ENCODE results near the gene MMRN2. TPM values are rescaled to one million over a fixed set of nuclear protein-coding genes. Genes with fewer than 3 reads are reported as not detected.

MMRN2 gene
- total RNA-seq, 1 donor from 2014 or later = 53.1 TPM

GRCh38 chr10:86962136-86962980, 4.9 kb upstream of the MMRN2 start:
- Histone ChIP-seq H3K4me3 (no peak overlapping the region), H3K27me3 (ENCODE audit: low read depth) (no peaks in the 10 kb centered on the region), H3K27ac (no peak overlapping the region), H3K36me3 (no peaks in the 10 kb centered on the region), H3K9me3 (no peaks in the 10 kb centered on the region), H3K4me1 (peaks cover 49% of the 10 kb centered on the region)
- TF ChIP-seq, protein P1, sequence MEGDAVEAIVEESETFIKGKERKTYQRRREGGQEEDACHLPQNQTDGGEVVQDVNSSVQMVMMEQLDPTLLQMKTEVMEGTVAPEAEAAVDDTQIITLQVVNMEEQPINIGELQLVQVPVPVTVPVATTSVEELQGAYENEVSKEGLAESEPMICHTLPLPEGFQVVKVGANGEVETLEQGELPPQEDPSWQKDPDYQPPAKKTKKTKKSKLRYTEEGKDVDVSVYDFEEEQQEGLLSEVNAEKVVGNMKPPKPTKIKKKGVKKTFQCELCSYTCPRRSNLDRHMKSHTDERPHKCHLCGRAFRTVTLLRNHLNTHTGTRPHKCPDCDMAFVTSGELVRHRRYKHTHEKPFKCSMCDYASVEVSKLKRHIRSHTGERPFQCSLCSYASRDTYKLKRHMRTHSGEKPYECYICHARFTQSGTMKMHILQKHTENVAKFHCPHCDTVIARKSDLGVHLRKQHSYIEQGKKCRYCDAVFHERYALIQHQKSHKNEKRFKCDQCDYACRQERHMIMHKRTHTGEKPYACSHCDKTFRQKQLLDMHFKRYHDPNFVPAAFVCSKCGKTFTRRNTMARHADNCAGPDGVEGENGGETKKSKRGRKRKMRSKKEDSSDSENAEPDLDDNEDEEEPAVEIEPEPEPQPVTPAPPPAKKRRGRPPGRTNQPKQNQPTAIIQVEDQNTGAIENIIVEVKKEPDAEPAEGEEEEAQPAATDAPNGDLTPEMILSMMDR (IDR thresholded peaks at IDR 0.05) = no peak
- DNase-seq (no peak), ATAC-seq (no peak)
- intact Hi-C loops (cut with DNase I) = no loop called here

DNA sequence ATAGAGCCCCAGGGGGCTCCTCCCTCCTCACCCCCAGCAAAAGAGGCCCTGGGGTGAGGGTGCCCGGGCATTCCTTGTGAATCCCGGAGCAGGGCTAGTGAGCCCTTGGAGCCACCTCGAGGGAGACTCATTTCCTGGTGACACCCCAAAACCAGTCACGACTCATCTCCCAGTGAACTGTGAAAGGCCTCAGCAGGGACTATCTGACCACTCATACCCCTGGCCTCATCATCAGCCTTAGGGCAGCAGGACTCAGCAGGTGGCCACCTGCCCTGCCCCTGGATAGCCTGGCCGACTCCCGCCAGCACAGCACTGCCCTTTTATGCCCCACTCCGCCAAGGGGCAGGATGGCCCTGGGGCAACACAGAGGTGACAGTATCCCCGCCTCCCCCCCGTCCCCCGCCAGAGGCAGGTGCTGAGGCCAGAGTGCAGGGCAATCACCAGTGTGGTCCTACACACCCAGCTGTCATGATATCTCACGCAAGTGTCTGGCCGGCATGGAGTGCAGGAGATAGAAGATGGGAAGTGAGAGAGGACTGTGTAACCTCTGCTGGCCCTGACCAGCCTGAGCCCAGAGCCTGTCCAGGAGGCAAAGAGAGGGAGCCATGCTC, 4.2 kb upstream of the MMRN2 start:
- no peak overlapping the region for H3K4me3 ChIP-seq
- H3K27me3 ChIP-seq (ENCODE audit: low read depth) = no peaks in the 10 kb centered on the region
- peaks cover 43% of the 10 kb centered on the region for H3K4me1 ChIP-seq
- TF ChIP-seq, protein P1 (IDR thresholded peaks at IDR 0.05) = no peak
- no peak overlapping the region for H3K27ac ChIP-seq
- no peaks in the 10 kb centered on the region for H3K9me3 ChIP-seq
- DNase-seq (no peak), ATAC-seq (no peak)
- intact Hi-C loops (cut with DNase I) = no loop called here
- no peaks in the 10 kb centered on the region for H3K36me3 ChIP-seq

DNA sequence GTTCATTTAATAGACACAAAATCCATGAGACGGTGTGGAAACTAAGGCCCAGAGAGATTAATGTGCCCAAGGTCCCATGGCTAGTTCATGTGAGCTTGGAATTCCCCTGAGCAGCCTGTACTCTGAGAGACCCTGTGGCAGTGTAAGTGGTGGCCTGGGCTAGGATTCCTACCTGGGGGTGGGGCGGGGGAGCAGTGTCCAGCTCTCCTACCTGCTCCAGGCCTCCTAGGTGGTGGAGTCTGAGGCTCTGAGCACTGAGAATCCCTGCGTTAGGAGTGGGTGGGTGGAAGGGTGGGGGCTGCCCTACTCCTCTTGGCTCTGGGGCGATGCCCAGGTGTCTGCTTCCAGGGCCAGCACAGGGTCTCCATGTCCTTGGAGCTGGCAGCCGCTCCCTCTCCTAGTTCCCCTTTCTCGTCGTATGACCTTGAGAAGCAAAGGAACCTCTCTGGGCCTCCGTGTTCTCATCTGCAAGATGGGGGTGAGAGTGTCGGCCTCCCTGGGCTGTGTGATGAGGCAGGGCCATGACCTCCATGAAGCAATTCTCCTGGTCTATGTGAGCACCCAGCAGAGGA, 3.5 kb upstream of the MMRN2 start:
- H3K4me1 ChIP-seq = peaks cover 36% of the 10 kb centered on the region
- no peaks in the 10 kb centered on the region for H3K36me3 ChIP-seq
- DNase-seq (peak; percentile 26), ATAC-seq (no peak)
- H3K9me3 ChIP-seq = no peaks in the 10 kb centered on the region
- no peaks in the 10 kb centered on the region for H3K27me3 ChIP-seq (ENCODE audit: low read depth)
- H3K27ac ChIP-seq = no peak overlapping the region
- TF ChIP-seq, protein P1 (IDR thresholded peaks at IDR 0.05) = no peak
- intact Hi-C loops (cut with DNase I) = no loop called here
- H3K4me3 ChIP-seq = no peak overlapping the region

DNA sequence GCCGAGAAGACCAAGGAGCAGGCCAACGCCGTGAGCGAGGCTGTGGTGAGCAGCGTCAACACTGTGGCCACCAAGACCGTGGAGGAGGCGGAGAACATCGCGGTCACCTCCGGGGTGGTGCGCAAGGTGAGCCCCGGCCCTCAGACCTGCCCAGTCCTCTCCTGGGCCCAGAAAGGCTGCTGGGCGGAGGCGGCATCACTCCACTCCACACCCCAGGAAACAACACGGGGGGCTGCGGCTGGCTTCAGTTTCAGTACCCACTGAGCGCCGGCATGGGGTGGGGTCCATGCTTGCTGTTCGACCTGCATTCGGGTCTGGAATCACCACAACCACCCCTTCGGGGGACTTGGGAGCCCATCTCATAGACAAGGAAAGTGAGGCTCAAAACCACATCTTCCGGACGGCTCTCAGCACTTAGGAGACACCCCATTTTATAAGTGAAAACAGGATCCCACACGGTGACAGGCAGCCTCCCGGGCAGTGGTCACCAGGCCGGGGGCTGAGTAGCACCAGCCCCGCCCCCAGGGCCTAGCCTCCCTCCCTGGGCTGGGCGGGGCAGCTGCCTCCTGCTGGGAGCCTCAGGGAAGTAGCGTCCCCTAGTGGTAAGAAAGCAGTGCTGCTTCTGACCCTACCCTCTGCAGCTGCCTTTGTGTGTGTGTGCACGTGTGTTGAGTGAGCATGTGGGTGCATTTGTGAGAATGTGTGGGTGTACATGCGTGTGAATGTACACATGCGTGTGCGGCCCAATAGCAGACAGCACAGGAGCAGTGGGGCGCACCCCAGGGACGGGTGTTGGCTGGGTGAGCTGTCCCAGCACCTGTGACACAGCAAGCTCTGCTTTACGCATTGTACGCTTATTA, 2.8 kb upstream of the MMRN2 start:
- H3K4me3 ChIP-seq = peak overlapping the region; percentile 54
- DNase-seq = peak; percentile 60

DNA sequence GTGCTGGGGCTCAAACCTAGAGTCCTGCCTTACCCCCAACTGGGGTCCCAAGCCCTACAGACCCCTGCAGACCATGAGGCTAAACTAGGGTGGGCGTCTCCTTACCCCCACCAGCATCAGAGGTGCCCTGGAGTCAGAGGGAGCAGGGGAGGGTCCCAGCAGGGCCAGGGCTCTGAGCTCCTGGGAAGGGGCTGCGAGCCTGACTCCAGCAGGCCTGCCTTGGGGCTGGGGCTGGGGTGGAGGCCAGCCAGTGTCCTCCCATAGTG, 2.3 kb upstream of the MMRN2 start:
- TF ChIP-seq, protein P1 (IDR thresholded peaks at IDR 0.05) = no peak
- ATAC-seq = no peak
- no peak for DNase-seq
- H3K4me3 ChIP-seq = peak overlapping the region; percentile 54
- no peaks in the 10 kb centered on the region for H3K9me3 ChIP-seq
- H3K36me3 ChIP-seq = no peaks in the 10 kb centered on the region
- H3K27ac ChIP-seq = peak overlapping the region; percentile 78
- H3K27me3 ChIP-seq (ENCODE audit: low read depth) = no peaks in the 10 kb centered on the region
- H3K4me1 ChIP-seq = peaks cover 42% of the 10 kb centered on the region
- intact Hi-C loops (cut with DNase I) = no loop called here

More for the DNA sequence above, 2.8 kb upstream of the MMRN2 start:
- peak overlapping the region; percentile 78 for H3K27ac ChIP-seq
- H3K27me3 ChIP-seq (ENCODE audit: low read depth) = no peaks in the 10 kb centered on the region
- ATAC-seq = peak; percentile 69 to 75
- no peaks in the 10 kb centered on the region for H3K36me3 ChIP-seq
- H3K4me1 ChIP-seq = peaks cover 37% of the 10 kb centered on the region
- intact Hi-C loops (cut with DNase I) = no loop called here
- TF ChIP-seq, protein P1 (IDR thresholded peaks at IDR 0.05) = peak; percentile 87
- no peaks in the 10 kb centered on the region for H3K9me3 ChIP-seq
